Motor neuron (in vitro differentiated cells): Measurements from ENCODE around the gene UNK. TPM values are rescaled to one million over a fixed set of nuclear protein-coding genes. Genes with fewer than 3 reads are reported as not detected.

ENCODE experiments used
- ATAC-seq, 8 experiments: fragments of 200-7000 bp; cut with Tn5 transposase; replicated peaks in 6 of 8; 2 replicates each; pipeline ENCODE4 v1.8.0; 2021; ENCODE audit warnings: mild to moderate bottlenecking in 8 of 8, moderate library complexity in 8 of 8
- H3K27ac ChIP-seq, 2 donors: fragments of 250-450 bp; sonication (Bioruptor Pico); 2 replicates each; pipeline ENCODE4 v1.9.0; 2021; ENCODE audit warnings: antibody characterized with exemption in 2 of 2, mild to moderate bottlenecking in 2 of 2, moderate library complexity in 1 of 2
- H3K4me1 ChIP-seq, 2 donors: fragments of 250-450 bp; sonication (Bioruptor Pico); replicated peaks in 1 of 2; 2 replicates each; pipeline ENCODE4 v1.6.1; 2021; ENCODE audit warnings: antibody characterized with exemption in 2 of 2, mild to moderate bottlenecking in 2 of 2, moderate library complexity in 1 of 2
- H3K4me3 ChIP-seq, 5 donors: fragments of 250-450 bp; sonication (Bioruptor Pico); 2 replicates each; pipeline ENCODE4 v1.9.0; 2021; ENCODE audit warnings: antibody characterized with exemption in 5 of 5, mild to moderate bottlenecking in 5 of 5, moderate library complexity in 4 of 5
- WGBS, 10 experiments: fragments of 450-650 bp; shearing (Covaris generic); methylation state at CpG; one replicate each; pipeline ENCODE4 v1.0.0; 2022; 5-methylcytosine and 5-hydroxymethylcytosine counted together
- in situ Hi-C, 9 experiments: fragments of 400-800 bp; cut with MboI; loops; one replicate each; pipeline ENCODE4 v1.15.0; 2021; ENCODE audit warnings: low sequenced_read_pairs in 9 of 9, low pct_unique_long_range_greater_than_20kb in 2 of 9; ENCODE audit not compliant: unreplicated experiment in 9 of 9
- total RNA-seq, 8 experiments: library from RNA; unstranded; fragments of 300-600 nt; gene quantifications; 2 replicates each; pipeline versions ENCODE4 v1.2.3 to v1.2.4, GENCODE V29; 2022

The UNK gene
- total RNA-seq, 8 experiments from 2014 or later = 14.6 to 38.2 (median 20.0) TPM

DNA sequence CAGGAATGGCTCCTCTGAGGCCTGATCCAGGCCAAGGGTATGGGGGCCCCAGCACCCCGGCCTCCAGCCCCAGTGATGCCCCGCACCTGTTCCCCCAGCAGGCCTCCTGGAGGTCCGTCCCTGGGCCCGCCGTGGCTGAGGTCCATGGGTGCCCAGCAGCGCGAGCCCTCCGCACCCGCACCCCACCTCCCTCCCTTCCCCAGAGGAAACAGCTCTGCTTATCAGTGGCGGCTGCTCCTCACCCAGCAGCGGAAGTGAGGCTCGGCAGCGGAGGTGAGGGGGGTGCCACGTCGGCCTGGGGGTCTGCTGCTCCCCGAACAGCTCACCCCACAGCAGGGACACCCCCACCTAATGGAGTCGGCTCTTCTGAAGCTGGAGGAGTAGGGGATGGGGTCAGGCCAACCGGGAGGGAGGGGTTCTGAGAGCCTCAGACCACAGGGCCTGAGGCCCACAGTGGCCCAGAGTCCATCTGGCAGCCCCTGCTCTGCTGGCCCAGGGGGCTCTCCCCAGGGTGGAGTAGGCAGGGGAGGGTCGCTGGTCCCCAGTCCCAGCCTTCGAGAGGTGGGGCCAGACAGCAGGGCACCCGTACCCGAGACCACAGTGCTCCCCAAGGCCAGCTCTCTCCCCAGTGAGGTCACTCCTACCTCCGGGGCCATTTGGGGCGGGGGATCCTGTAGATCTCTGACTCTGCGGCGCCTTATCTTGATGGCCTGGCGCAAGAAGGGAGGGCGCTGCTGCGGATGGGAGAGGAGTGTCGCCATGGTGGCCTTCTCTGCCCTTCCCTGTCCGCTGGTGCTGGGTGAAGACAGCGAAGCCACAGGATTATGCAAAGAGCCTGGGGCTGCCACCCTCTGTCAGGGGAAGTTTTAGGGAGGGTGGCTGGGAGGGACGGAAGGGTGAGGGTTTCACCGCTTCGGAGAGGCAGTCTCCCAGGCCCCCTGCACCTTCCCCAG, 59.2 kb downstream of the UNK start, which contains the start of gene UNC13D:
UNC13D (minus strand) TSS at position 828 of the 953 bp plus-strand sequence; CDS start at position 761, 67 bp downstream.
- WGBS, 10 experiments = 20 to 100% (median 100%) methylated on average over 1 to 3 of the region's 35 CpGs; no CpG with 5 or more reads in 6 of the 10 experiments
- peak in 3 of 8 experiments; percentile 1 to 59 (median 3) for ATAC-seq

DNA sequence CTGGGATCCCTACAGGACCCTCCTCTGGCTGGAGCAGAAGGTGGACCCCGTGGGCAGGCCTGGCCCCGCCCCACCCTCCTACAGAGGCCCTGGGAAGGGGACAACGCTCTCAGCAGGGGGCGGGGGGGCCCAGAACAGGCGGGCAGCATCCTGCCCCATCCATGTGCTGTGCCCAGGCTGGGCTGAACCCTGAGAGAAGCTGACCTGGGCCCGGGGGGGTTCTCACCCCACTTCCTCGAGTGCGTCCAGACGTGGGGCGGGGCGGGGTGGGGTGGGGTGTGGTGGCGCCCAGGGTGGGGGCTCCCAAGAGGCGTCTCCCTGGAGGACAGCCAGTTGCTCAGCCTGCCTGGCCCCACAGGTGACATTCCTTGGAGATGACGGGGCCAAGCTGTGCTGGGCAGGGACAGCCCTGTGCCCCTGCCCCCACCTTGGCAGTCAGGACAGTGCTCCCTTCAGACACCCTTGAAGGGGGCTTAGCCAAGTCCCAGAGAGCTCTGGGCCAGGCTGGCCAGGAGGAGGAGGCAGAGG, 60.0 kb downstream of the UNK start:
- peaks cover 28 to 41% of the 10 kb centered on the region in 2 donors for H3K4me1 ChIP-seq
- no peak overlapping the region for H3K4me3 ChIP-seq
- H3K27ac ChIP-seq = peak overlapping the region; percentile 8 to 50
- ATAC-seq = peak in 7 of 8 experiments; percentile 4 to 35 (median 17)
- in situ Hi-C loops = no loop called here
- WGBS, 10 experiments = no CpG with 5 or more reads among the region's 14 CpGs

More for the DNA sequence above, 59.2 kb downstream of the UNK start, which contains the start of gene UNC13D:
- peaks cover 28 to 41% of the 10 kb centered on the region in 2 donors for H3K4me1 ChIP-seq
- no peak within 1 kb of the TSS for H3K4me3 ChIP-seq
- in situ Hi-C loops = no loop called here
- H3K27ac ChIP-seq = peak within 1 kb of the TSS; percentile 8 to 50

DNA sequence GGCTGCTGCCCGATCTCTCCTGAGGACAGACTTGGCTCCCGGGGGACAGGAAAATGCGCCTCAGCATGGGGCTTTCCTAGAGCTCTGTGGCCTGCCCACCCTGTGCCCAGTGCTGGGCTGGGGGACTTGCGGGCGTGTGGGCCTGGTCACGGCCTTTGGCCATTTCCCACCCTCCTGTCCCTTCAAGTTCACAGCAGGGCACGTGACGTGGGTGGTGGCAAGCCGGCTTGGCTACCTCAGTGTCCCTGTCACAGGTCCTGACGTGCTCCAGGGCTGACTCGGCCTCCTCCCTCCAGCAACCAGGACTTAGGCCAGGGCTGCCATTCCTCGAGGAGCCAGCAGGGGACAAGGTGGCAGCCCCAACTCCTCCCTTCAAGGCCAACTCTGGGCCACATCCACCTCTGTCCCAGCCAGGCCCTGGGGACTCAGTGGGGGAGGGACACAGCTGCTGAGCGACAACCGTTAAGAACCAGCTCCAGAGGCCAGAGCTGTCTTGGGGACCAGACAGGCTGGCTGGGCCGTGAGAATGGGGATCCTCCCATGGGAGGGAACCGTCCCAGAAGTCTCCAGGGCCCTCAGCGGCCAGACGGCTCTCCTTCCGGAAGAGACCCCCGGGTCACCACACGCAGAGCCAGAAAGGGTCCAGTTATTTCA, 60.6 kb downstream of the UNK start:
- Histone ChIP-seq H3K4me1 (peaks cover 28 to 41% of the 10 kb centered on the region in 2 donors), H3K4me3 (no peak overlapping the region), H3K27ac (peak overlapping the region; percentile 8 to 51)
- ATAC-seq = peak; percentile 63 to 85 (median 82)
- 7 to 75% (median 37%) methylated on average over 2 to 10 of the region's 21 CpGs; no CpG with 5 or more reads in 3 of the 10 experiments for WGBS, 10 experiments
- in situ Hi-C loops = no loop called here

DNA sequence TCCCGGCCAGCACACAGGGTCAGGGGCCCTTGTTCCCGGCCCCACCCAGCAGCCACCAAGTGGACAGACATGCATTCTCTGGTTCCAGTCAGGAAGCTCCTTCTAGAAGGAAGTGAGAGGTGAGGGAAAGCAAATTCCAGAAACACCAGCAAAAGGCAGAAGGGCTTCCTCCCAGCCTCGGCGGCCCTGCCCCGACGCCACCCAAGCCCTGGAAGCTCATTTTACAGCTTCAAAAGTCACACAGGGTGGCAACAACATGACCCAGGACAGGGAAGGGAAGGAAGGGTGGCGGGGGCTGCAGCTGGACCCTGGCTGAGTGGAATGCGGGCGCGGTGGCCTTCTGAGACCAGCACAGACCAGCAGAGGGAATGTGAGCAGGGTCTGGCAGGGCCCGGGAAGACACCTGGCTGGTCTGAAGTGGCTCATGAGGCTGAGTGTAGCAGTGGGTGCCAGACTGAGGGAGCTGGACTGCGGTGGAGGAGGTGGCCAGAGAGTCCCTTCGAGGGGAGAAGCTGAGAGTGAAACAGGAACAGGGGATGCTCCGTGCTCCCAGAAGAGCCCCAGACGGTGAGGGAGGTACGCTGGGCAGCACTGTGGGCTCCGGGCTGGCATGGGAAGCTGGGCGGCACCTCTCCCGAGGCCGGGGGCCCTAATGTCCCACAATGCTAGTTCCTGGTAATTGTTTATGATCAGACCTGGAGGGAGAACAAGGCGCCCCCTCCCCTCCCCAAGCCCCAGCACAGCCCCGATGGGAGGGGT, 61.5 kb downstream of the UNK start:
- peak overlapping the region in 1 of 2 donors; percentile 51 for H3K27ac ChIP-seq
- peak in 1 of 8 experiments; percentile 2 for ATAC-seq
- WGBS, 10 experiments = 50 to 100% (median 82%) methylated on average over 1 to 8 of the region's 22 CpGs; no CpG with 5 or more reads in 3 of the 10 experiments
- in situ Hi-C loops = no loop called here
- H3K4me1 ChIP-seq = peaks cover 28 to 41% of the 10 kb centered on the region in 2 donors
- H3K4me3 ChIP-seq = no peak overlapping the region

DNA sequence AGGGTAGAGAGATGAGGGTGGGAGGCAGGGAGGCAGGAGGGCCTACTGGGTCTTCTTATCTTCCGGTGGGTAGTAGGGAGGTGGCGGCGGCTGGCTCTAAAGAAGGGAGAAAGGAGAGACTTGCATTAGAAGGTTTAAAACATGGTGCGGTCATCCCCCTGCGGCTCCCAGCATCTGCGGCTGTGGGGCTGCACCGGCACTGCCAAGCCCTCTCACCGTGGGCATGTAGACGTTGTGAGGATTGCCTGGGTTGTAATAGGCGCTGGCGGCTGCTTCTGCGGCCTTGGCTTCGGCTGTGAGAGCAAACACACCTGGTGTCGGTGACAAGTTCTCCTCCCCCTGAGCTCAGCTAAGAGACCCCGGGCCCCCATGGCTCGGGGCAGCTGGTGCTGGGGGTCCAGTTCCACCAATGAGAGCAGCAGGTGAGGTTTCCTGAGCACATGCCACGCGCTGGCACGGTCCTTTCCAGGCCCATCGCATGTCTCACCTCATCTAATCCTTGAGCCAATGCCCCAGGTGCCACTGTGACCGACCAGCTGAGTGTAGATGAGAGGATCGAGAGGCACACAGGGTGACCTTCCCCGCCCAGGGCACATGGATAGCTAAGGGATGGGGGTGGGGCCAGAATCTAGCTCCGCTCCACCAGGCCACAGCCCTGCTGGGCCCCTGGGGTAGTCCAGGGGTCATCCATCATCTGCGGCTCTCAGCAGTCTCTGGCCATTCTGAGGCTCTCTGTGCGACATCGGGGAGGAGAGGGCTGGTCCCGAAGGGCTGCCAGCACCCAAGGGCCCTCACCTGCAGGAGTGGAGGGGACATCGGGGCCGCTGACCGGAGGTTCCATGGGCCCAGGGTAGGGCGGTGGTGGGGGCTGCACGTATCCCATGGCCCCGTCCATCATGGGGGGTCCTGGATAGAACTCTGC, 62.3 kb downstream of the UNK start:
- in situ Hi-C loops = no loop called here
- WGBS, 10 experiments = 50 to 100% (median 88%) methylated on average over 1 to 9 of the region's 34 CpGs; no CpG with 5 or more reads in 4 of the 10 experiments
- ATAC-seq = peak in 3 of 8 experiments; percentile 2 to 16 (median 16)
- H3K4me3 ChIP-seq = no peak overlapping the region
- H3K27ac ChIP-seq = no peak overlapping the region
- H3K4me1 ChIP-seq = peaks cover 28 to 41% of the 10 kb centered on the region in 2 donors

DNA sequence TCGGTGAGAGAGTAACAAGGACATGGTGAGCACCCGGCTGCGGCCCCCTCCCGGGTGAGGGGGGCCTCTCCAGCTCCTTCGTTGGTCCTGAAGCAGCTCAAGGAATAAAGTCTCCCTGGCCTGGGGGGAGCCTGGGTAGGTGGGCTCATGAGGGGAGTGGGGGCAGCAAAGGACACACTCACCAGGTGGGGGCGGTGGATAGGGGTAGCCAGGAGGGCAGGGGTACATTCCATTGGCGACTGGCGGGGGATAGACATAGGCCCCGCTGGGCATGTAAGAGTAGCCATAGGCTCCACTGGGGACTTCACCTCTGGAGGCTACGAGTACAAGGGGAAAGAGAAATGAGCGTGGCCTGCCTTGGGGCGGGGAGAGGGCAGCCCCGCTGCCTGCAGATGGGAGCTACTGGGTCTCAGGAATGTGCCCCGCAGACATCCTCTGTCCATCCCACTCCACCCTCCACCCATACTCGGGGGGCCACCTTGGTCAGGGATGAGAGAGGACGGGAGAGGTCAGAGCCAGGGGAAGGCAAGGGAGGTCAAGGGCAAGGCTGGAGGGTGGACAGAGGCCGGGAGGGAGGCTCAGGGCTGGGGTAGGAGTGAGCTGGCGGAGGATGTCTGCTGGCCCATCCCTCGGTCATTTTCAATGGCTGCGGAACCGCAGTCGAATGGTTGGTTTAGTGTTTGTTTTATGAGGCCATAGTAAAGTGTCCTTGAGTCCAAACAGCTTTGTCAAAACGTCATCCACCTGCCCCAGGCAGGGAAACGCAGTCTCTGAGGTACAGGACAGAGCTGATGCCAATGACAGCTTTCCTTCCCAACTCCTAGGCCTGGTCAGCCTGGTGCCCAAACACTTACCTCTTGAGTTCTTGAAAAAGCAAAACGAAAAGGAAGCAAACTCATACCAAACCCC, 63.3 kb downstream of the UNK start:
- WGBS, 10 experiments = 0 to 93% (median 78%) methylated on average over 1 to 8 of the region's 25 CpGs; no CpG with 5 or more reads in 4 of the 10 experiments
- no peak for ATAC-seq
- no peak overlapping the region for H3K4me3 ChIP-seq
- no peak overlapping the region for H3K27ac ChIP-seq
- in situ Hi-C loops = no loop called here
- H3K4me1 ChIP-seq = peaks cover 28 to 41% of the 10 kb centered on the region in 2 donors

DNA sequence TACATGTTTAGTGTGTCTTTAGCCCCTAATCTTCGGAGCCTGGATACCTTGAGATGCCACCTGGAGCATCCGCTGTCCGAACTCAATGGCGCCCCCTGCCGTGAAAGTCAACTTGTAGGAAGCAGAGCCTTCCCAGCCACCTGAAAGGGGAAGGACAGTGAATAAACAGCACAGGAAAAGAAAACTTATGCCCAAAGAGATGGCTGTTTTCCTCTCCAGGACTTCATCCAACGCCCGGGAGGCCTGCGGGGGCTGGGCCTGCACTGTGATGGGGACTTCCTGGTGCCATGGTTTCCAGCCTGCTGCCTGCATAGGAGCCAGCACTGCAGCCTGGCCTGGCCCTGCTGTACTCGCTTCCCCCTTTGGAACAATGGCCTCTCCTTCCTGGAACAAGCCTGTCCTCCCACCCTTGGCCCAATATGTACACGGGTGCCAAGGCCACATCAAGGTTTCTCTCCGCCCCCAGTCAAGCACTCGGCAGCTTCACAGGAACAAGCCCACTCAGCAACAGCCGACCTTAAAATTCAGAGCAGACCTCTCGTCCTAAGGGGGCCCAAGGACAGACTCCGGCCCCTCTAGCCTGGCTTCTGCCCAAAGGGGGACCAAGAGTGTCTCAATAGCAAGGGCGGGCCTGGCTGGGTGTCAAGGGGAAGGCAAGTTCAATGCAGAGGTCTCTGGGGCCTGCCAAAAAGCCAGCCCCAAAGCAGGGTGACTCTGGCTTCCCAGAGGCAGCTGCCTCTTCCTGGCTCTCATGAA, 64.1 kb downstream of the UNK start:
- in situ Hi-C loops = no loop called here
- peaks cover 28 to 39% of the 10 kb centered on the region in 2 donors for H3K4me1 ChIP-seq
- no peak overlapping the region for H3K27ac ChIP-seq
- 26 to 100% (median 63%) methylated on average over 1 to 8 of the region's 16 CpGs; no CpG with 5 or more reads in 1 of the 10 experiments for WGBS, 10 experiments
- peak in 4 of 8 experiments; percentile 2 to 47 (median 6) for ATAC-seq
- H3K4me3 ChIP-seq = no peak overlapping the region

DNA sequence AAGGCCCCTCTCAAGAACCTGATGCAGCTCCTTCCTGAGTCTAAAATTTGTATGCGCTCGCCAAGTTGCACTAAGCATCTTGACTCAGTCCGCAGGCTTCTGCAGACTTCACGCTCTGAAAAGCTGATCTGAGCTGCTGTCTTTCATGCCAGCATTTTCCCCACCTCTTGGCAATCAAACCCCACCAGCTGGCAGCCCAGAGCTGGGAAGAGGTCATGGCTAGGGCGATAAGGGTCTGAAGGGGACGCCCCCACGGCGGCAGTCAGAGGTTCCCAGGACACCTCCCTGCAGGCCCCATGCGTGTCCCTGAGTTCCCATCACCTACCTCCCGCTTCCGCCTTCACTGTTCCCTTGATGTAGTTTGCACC, 64.7 kb downstream of the UNK start:
- Histone ChIP-seq H3K4me3 (no peak overlapping the region), H3K27ac (no peak overlapping the region), H3K4me1 (peaks cover 33 to 37% of the 10 kb centered on the region in 2 donors)
- 80 to 100% (median 97%) methylated on average over 1 to 10 of the region's 11 CpGs; no CpG with 5 or more reads in 3 of the 10 experiments for WGBS, 10 experiments
- ATAC-seq = no peak
- in situ Hi-C loops = no loop called here

DNA sequence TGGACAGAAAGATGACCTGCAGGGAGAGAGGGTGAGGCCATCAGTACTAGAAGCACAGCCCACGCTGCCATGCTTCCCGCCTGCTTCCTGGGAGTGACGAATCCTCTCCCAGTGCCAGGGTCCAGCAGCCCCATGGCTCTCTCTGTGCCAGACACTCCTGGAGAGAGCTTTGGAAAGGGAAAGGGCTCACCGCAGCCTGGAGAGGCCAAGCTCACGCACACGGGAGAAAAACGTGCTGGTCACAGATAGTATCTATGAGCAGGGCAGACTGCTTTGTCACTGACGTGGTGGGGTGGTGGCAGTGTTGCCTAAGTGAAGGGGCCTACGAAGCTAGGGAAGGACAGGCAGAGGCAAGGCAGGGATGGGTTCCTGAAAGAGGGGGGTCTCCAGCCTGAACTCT, 65.1 kb downstream of the UNK start:
- no peak overlapping the region for H3K27ac ChIP-seq
- H3K4me1 ChIP-seq = peaks cover 30 to 34% of the 10 kb centered on the region in 2 donors
- no peak overlapping the region for H3K4me3 ChIP-seq
- WGBS, 10 experiments = 86 to 100% (median 90%) methylated on average over 2 to 5 of the region's 9 CpGs; no CpG with 5 or more reads in 5 of the 10 experiments
- no peak for ATAC-seq
- in situ Hi-C loops = no loop called here

DNA sequence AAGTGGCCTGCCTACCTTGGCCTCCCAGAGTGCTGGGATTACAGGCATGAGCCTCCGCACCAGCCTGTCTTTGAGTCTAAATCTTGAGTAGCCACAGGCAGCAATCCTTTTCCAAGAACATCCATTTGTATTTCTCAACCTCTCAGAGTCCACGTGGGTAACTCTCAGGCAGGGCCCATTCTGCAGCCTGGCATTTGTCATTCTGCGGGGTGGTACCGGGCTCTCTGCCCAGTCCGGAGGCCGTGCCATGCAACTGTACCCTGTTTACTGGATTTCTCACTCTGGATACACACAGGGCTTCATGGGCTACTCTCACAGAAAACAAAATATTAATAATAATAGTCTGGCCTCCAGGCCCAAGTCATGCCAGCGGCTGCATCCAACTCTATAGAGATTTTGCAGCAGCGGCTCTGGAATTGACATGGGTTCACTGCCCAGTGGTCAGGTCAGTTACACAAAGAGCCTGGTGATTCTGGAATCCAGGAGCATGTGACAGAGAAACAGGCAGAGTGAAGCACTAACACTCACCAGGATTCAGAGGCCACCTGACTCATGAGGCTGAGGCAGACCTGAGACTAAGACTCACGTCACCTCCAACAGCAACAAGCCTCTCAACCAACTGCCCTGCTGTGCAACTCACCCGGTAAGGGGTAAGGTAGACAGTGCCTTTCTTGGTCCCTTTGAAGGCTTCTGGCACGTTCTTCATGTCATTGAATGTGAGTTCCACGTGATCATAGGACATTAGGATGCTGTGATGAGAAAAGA, 66.5 kb downstream of the UNK start:
- in situ Hi-C loops = no loop called here
- peaks cover 18 to 20% of the 10 kb centered on the region in 2 donors for H3K4me1 ChIP-seq
- ATAC-seq = no peak
- 71 to 100% (median 89%) methylated on average over 2 to 7 of the region's 12 CpGs; no CpG with 5 or more reads in 1 of the 10 experiments for WGBS, 10 experiments
- no peak overlapping the region for H3K27ac ChIP-seq
- H3K4me3 ChIP-seq = no peak overlapping the region
